OCI-LY7 (cell line): ENCODE data around the gene RICTOR.

Experiments
- CTCF ChIP-seq: fragments of 200-600 bp; sonication (generic); conservative IDR thresholded peaks from 2 replicates; pipeline ENCODE4 v1.5.1; 2014; ENCODE audit warnings: mild to moderate bottlenecking, antibody characterized with exemption, low read length, moderate library complexity, mixed read lengths
- EZH2phosphoT487 ChIP-seq: fragments of 200-600 bp; sonication (generic); IDR thresholded peaks from 2 replicates; pipeline ENCODE4 v1.6.1; 2018; ENCODE audit warnings: low read depth, borderline replicate concordance, mild to moderate bottlenecking, mixed run types, antibody characterized with exemption, low read length, moderate library complexity, mixed read lengths

DNA sequence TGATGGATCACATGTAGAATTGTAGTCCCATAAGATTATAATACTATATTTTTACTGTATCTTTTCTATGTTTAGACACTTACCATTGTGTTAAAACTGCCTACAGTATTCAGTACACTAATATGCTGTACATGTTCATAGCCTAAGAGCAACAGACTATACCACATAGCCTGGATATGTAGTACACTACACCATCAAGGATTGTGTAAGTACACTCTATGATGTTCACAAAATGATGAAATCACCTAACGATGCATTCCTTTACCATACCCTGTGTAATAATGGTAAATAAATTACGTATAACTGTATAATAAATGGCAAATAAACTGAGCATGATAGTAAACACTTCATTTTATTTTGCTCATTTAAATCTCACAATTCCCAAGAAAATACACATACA, 60.3 kb downstream of the RICTOR start:
- TF ChIP-seq CTCF (no peak), EZH2phosphoT487 (no peak)
